GM12878 (cell line): Measurements from ENCODE around the gene CTNNA3.

Experiments used
- GABPA ChIP-seq: IDR thresholded peaks from 2 replicates; pipeline ENCODE4 v1.6.1; 2014; ENCODE audit warnings: antibody characterized with exemption, low read depth, mild to moderate bottlenecking, inconsistent platforms
- HDAC6 ChIP-seq: fragments of 200-600 bp; sonication (generic); IDR thresholded peaks from one replicate; pipeline ENCODE4 v1.8.0; 2017; ENCODE audit warnings: antibody characterized with exemption; ENCODE audit not compliant: unreplicated experiment
- KAT2A ChIP-seq: conservative IDR thresholded peaks from 2 replicates; pipeline ENCODE4 v1.6.1; 2011; ENCODE audit warnings: low read depth, low read length; ENCODE audit not compliant: control insufficient read depth
- NFIC ChIP-seq: IDR thresholded peaks from 2 replicates; pipeline ENCODE4 v1.6.1; 2012; ENCODE audit warnings: low read depth, mild to moderate bottlenecking, inconsistent platforms, low read length, moderate library complexity
- NFYA ChIP-seq: IDR thresholded peaks from 2 replicates; pipeline ENCODE4 v1.6.1; 2011; ENCODE audit warnings: low read depth, mild to moderate bottlenecking, low read length, improper control_type of control experiment, borderline replicate concordance
- POLR2A ChIP-seq: IDR thresholded peaks from 2 replicates; pipeline ENCODE4 v1.6.1; 2011; ENCODE audit warnings: low read depth, mild to moderate bottlenecking, low read length
- RAD21 ChIP-seq: IDR thresholded peaks from 2 replicates; pipeline ENCODE4 v1.6.1; 2011; ENCODE audit warnings: mild to moderate bottlenecking, low read depth, low read length, moderate library complexity; ENCODE audit not compliant: insufficient read depth
- RBBP5 ChIP-seq: fragments of 200-600 bp; sonication (generic); conservative IDR thresholded peaks from 2 replicates; pipeline ENCODE4 v1.6.1; 2016
- TF ChIP-seq, protein P1 (sequence below), 3 experiments: IDR thresholded peaks in 2 of 3; conservative IDR thresholded peaks in 1 of 3; 2 replicates each; pipeline ENCODE4 v1.5.1; 2011; ENCODE audit warnings: low read depth in 3 of 3, low read length in 3 of 3, mild to moderate bottlenecking in 3 of 3, control low read depth in 2 of 3, moderate library complexity in 2 of 3, inconsistent platforms in 1 of 3, mixed read lengths in 1 of 3; ENCODE audit not compliant: control insufficient read depth in 2 of 3, insufficient read depth in 1 of 3; ENCODE audit errors: extremely low read depth in 1 of 3

DNA sequence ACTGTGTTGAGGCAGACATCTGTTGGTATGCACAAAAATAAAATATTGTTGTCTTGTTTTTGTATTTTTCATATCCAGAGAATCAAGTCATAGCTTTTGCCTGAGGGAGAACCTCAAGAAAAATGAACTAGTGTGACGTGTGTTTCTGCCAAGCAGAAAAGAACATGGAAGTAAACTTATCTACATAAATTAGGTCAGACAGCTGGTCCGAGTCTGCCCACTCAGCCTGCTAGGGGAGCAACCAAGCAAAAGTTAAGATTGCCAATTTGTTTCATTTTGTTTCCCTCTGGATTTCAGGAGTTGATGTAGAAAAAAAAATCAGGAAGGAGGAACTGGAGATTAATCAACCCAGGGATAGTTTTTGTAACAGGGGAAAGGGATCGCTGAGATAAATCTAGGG, 1342.6 kb downstream of the CTNNA3 start:
- TF ChIP-seq GABPA (no peak), POLR2A (no peak), RBBP5 (no peak), NFYA (no peak), NFIC (no peak), HDAC6 (no peak), KAT2A (no peak), RAD21 (no peak)
- TF ChIP-seq, protein P1, sequence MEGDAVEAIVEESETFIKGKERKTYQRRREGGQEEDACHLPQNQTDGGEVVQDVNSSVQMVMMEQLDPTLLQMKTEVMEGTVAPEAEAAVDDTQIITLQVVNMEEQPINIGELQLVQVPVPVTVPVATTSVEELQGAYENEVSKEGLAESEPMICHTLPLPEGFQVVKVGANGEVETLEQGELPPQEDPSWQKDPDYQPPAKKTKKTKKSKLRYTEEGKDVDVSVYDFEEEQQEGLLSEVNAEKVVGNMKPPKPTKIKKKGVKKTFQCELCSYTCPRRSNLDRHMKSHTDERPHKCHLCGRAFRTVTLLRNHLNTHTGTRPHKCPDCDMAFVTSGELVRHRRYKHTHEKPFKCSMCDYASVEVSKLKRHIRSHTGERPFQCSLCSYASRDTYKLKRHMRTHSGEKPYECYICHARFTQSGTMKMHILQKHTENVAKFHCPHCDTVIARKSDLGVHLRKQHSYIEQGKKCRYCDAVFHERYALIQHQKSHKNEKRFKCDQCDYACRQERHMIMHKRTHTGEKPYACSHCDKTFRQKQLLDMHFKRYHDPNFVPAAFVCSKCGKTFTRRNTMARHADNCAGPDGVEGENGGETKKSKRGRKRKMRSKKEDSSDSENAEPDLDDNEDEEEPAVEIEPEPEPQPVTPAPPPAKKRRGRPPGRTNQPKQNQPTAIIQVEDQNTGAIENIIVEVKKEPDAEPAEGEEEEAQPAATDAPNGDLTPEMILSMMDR (IDR thresholded peaks at IDR 0.05 in 2 of 3, conservative IDR thresholded peaks at IDR 0.05 in 1 of 3; ENCODE audit: control insufficient read depth in 2 of 3, extremely low read depth in 1 of 3, insufficient read depth in 1 of 3, low read depth in 3 of 3, low read length in 3 of 3): no peak
